Adipocyte (in vitro differentiated cells): ENCODE data around the gene NKX3-2.
A peak's percentile ranks its signal among the peaks of the same experiment; 100 is the strongest.
"Not testable (repeated sequence)": the region's sequence is repeated elsewhere in the genome, so short reads cannot be mapped to it uniquely, and the experiment has no call there.

Experiments used
- DNase-seq: peaks from one replicate; pipeline ENCODE4 v3.0.0-alpha.2; 2015; ENCODE audit warnings: low read depth
- H3K27me3 ChIP-seq: replicated peaks from 2 replicates; pipeline ENCODE4 v1.7.0; 2013; ENCODE audit warnings: mild to moderate bottlenecking, low read length, moderate library complexity; ENCODE audit not compliant: control insufficient read depth, insufficient read depth
- H3K36me3 ChIP-seq: 2 replicates; pipeline ENCODE4 v1.7.0; 2013; ENCODE audit warnings: low read length, mild to moderate bottlenecking, moderate library complexity; ENCODE audit not compliant: control insufficient read depth, insufficient read depth, severe bottlenecking
- H3K4me1 ChIP-seq: 2 replicates; pipeline ENCODE4 v1.7.0; 2013; ENCODE audit warnings: mild to moderate bottlenecking, low read length, moderate library complexity; ENCODE audit not compliant: control insufficient read depth, insufficient read depth
- H3K4me3 ChIP-seq: 2 replicates; pipeline ENCODE4 v1.7.0; 2013; ENCODE audit warnings: mild to moderate bottlenecking, low read length, moderate library complexity
- H3K9ac ChIP-seq: 2 replicates; pipeline ENCODE4 v1.7.0; 2013; ENCODE audit warnings: mild to moderate bottlenecking, low read length, moderate library complexity
- H3K9me3 ChIP-seq: 2 replicates; pipeline ENCODE4 v1.7.0; 2013; ENCODE audit warnings: mild to moderate bottlenecking, low read length, moderate library complexity; ENCODE audit not compliant: control insufficient read depth

NKX3-2 gene

DNA sequence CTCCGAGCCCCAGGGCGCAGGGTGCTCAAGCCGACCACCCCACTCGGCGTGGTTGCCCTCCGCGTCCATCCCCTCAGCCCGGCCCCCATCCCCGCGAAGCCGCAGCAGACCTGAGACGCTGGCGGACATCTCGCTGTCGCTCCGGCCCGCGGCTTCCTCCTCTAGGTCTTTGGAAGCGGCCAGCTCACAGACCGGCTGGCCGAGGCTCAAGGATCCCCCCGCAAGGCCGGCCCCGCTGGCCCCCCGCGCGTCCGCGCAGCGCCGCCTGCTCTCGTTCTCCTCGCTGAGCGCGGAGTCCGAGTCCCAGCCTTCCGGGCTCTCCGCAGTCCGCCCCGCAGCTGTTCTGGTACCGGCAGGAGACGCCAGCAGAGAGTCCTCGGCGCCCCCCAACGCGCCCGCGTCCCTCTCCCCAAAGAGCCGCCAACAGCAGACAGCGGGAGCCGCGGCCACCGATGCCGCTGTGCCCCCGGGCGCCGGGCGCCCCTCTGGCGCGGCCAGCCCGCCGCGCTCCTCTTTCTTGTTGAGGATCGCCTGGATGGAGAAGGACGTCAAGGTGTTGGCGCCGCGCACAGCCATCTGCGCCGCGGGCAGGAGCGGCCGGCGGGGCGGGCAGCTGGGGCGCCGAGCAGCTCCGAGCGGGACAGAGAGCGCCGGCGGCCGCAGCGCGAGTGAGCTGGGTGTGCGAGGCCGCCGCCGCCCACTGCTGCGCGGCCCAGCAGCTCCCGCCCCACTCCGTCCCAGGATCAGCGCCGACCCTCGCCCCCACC, at the start of gene NKX3-2:
TSS of gene NKX3-2 (minus strand) at position 670 of the 767 bp plus-strand sequence. CDS start at position 576, 94 bp downstream.
- Histone ChIP-seq H3K4me3 (peak within 1 kb of the TSS; percentile 86), H3K36me3 (no peaks in the 10 kb centered on the region), H3K4me1 (peaks cover 13% of the 10 kb centered on the region), H3K9ac (peak within 1 kb of the TSS; percentile 77), H3K9me3 (peaks cover 2% of the 10 kb centered on the region), H3K27me3 (peaks cover 71% of the 10 kb centered on the region)
- DNase-seq = peak; percentile 51

DNA sequence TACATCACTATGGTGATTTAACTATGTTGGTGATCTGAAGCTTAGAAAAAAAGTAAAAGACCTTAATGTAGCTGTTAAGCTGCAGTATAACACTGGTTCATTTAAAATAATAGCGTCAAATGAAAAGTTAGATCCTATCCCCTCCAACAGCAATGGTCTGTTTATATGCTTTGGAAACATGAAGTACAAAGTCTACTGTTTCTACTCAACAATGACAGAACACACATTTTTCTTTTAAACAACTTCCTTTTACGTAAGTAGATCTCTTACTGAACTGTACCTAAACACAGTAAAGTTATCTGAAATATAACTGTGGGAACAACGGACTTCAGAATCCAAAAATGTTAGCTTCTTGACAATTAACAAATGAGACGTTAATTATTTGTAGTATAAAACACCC, 47.9 kb upstream of the NKX3-2 start:
- peaks cover 93% of the 10 kb centered on the region for H3K36me3 ChIP-seq

GRCh38 chr4:13590766-13591165, 46.5 kb upstream of the NKX3-2 start:
- no peaks in the 10 kb centered on the region for H3K27me3 ChIP-seq
- H3K36me3 ChIP-seq = peaks cover 97% of the 10 kb centered on the region
- no peaks in the 10 kb centered on the region for H3K9me3 ChIP-seq
- no peak overlapping the region for H3K4me3 ChIP-seq
- no peak overlapping the region for H3K9ac ChIP-seq
- DNase-seq = no peak
- no peaks in the 10 kb centered on the region for H3K4me1 ChIP-seq

More for the DNA sequence above, 47.9 kb upstream of the NKX3-2 start:
- Histone ChIP-seq H3K27me3 (no peaks in the 10 kb centered on the region), H3K4me3 (no peak overlapping the region), H3K4me1 (peaks cover 6% of the 10 kb centered on the region), H3K9me3 (no peaks in the 10 kb centered on the region), H3K9ac (no peak overlapping the region)
- DNase-seq = no peak

GRCh38 chr4:13588954-13589353, 44.6 kb upstream of the NKX3-2 start:
- H3K4me3 ChIP-seq = no peak overlapping the region
- peaks cover 96% of the 10 kb centered on the region for H3K36me3 ChIP-seq
- no peak for DNase-seq
- H3K9ac ChIP-seq = no peak overlapping the region
- no peaks in the 10 kb centered on the region for H3K27me3 ChIP-seq
- no peaks in the 10 kb centered on the region for H3K4me1 ChIP-seq
- H3K9me3 ChIP-seq = no peaks in the 10 kb centered on the region

GRCh38 chr4:13584481-13584880, 40.2 kb upstream of the NKX3-2 start:
- DNase-seq = no peak
- no peaks in the 10 kb centered on the region for H3K4me1 ChIP-seq
- H3K9ac ChIP-seq = no peak overlapping the region
- H3K36me3 ChIP-seq = peaks cover 99% of the 10 kb centered on the region
- no peaks in the 10 kb centered on the region for H3K27me3 ChIP-seq
- no peaks in the 10 kb centered on the region for H3K9me3 ChIP-seq
- H3K4me3 ChIP-seq = no peak overlapping the region

DNA sequence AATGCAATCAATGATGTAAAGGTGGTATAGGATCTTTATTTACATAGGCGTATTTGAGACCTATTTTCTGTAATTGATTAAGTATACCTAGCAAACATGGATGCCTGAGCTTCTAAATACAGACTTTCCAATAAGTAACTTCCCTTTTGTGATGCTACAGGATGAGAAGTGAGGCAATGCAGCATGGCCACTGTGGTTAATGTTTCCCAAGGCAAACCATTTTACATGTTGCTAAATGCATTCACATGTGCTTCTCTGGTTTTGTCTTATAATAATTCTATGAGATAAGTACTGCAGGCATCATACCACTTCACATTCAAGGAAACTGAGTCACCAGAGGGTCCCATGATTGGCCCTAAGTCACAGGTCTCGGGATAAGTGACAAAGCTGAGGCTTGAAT, 35.7 kb upstream of the NKX3-2 start:
- Histone ChIP-seq H3K36me3 (peaks cover 95% of the 10 kb centered on the region), H3K4me1 (no peaks in the 10 kb centered on the region), H3K9me3 (no peaks in the 10 kb centered on the region), H3K27me3 (no peaks in the 10 kb centered on the region), H3K9ac (no peak overlapping the region), H3K4me3 (no peak overlapping the region)
- DNase-seq = no peak

GRCh38 chr4:13577660-13578059, 33.4 kb upstream of the NKX3-2 start:
- no peaks in the 10 kb centered on the region for H3K27me3 ChIP-seq
- no peaks in the 10 kb centered on the region for H3K9me3 ChIP-seq

GRCh38 chr4:13570916-13571315, 26.6 kb upstream of the NKX3-2 start:
- DNase-seq = peak; percentile 59
- H3K4me1 ChIP-seq = peaks cover 4% of the 10 kb centered on the region
- H3K36me3 ChIP-seq = peaks cover 76% of the 10 kb centered on the region
- H3K9ac ChIP-seq = no peak overlapping the region
- H3K4me3 ChIP-seq = no peak overlapping the region
- no peaks in the 10 kb centered on the region for H3K9me3 ChIP-seq
- no peaks in the 10 kb centered on the region for H3K27me3 ChIP-seq

More at GRCh38 chr4:13577660-13578059, 33.4 kb upstream of the NKX3-2 start:
- H3K9ac ChIP-seq = no peak overlapping the region
- no peak overlapping the region for H3K4me3 ChIP-seq
- H3K36me3 ChIP-seq = peaks cover 87% of the 10 kb centered on the region
- no peaks in the 10 kb centered on the region for H3K4me1 ChIP-seq
- DNase-seq = no peak

- no peak for DNase-seq
- Histone ChIP-seq H3K9ac (no peak overlapping the region), H3K27me3 (no peaks in the 10 kb centered on the region), H3K9me3 (no peaks in the 10 kb centered on the region), H3K4me3 (no peak overlapping the region), H3K36me3 (peaks cover 51% of the 10 kb centered on the region), H3K4me1 (peaks cover 4% of the 10 kb centered on the region)
These were observed 22.8 kb upstream of the NKX3-2 start for GRCh38 chr4:13567125-13567524.

DNA sequence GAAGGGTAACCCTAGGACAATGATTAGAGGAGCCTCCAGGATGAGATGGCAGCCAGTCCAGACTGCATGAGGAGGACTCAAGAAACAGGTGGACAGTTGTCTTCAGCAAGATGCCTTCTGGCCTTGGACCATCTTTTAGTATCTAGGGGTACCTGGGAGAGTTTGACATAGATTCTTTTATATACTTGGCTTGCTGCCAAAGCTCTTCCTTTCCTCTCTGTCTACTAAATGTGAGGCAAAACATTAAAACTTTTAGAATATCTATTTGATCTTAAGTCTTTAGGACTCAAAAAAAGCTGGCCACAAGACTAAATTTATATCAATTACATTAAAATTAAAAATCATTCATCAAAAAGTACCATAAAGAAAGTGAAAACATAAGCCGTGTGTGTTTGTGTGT, 18.6 kb upstream of the NKX3-2 start:
- Histone ChIP-seq H3K4me3 (no peak overlapping the region), H3K9ac (no peak overlapping the region), H3K36me3 (peaks cover 10% of the 10 kb centered on the region), H3K27me3 (no peaks in the 10 kb centered on the region), H3K4me1 (peaks cover 6% of the 10 kb centered on the region), H3K9me3 (no peaks in the 10 kb centered on the region)
- DNase-seq = no peak

- no peak for DNase-seq
- Histone ChIP-seq H3K4me3 (no peak overlapping the region), H3K4me1 (peaks cover 6% of the 10 kb centered on the region), H3K9me3 (no peaks in the 10 kb centered on the region), H3K9ac (no peak overlapping the region), H3K27me3 (no peaks in the 10 kb centered on the region), H3K36me3 (peaks cover 6% of the 10 kb centered on the region)
These were observed 17.4 kb upstream of the NKX3-2 start for GRCh38 chr4:13561673-13562072.

GRCh38 chr4:13560111-13560510, 15.8 kb upstream of the NKX3-2 start:
- not testable (repeated sequence) for H3K9me3 ChIP-seq, H3K4me3 ChIP-seq, H3K36me3 ChIP-seq, H3K27me3 ChIP-seq, H3K4me1 ChIP-seq, DNase-seq, H3K9ac ChIP-seq
